ENCODE results near the gene PUM2. TPM values are rescaled to one million over a fixed set of nuclear protein-coding genes. Genes with fewer than 3 reads are reported as not detected.
"Not testable (repeated sequence)": the region's sequence is repeated elsewhere in the genome, so short reads cannot be mapped to it uniquely, and the experiment has no call there.

The PUM2 gene
- total RNA-seq, 2 experiments from 2014 or later = 88.4 to 96.8 TPM

DNA sequence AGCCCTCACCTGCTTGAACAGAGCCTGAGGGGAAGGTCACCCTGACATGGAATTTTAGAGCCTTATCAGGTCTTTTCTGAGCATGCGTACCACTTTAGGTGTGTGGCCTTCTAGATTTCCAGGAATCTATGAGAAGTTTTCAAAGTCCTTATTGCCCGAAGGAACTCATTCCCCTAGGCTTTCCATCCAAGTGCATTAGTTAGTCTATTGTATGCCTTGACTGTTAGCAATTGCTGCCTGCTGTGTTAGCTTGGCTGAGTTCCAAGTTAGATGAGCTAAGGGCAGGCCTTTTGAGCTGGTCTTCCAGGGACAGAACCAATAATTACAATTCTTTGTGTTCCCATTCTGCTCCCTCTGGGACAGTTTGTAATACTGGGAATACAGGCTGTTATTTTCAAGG, 30.8 kb upstream of the PUM2 start:
- Mint-ChIP-seq H3K27ac (no peak overlapping the region), H3K4me3 (no peak overlapping the region), H3K9me3 (no peaks in the 10 kb centered on the region), H3K36me3 (ENCODE audit: low read depth) (no peaks in the 10 kb centered on the region), H3K4me1 (ENCODE audit: low read depth) (no peaks in the 10 kb centered on the region), H3K27me3 (ENCODE audit: low read depth) (peaks cover 4% of the 10 kb centered on the region)
- DNase-seq = no peak
- CTCF ChIA-PET = interaction anchor here (0.6 to 1.3 kb wide), 3 partner anchors 29 to 63 kb away, joined by 3 to 4 read pairs (median 3); no protein-coding TSS in a partner anchor
- intact Hi-C loops (cut with micrococcal nuclease) = no loop called here

DNA sequence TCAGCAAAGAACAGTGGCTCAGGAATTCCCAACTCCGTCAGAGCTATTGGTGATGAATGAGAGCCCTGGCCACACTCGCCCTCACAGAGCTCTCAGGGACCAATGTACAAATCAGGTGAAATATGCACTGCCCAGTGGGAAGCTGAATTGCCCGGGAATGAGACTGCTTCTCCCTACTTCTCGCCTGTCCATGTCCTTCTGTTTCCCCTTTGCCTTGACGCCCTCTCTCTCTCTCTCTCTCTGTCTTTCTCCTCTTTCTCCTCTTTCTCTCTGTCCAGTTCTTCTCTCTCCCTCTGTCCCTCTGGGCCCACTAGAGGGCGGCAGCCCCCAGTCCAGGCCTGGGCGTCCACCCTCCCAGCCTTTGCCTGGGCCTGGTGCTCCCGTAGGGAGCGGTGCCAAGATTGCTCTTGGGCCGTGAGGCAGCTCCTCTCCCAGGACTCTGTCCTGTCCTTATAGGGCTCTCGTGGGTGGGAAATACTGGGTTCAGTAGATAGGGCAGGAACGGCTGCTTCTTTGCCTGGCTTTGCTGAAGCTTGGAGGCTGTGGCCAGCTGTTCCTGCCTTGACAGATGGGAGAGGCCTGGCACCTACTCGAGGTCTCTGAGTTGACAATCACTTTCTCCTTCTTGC, 28.4 kb upstream of the PUM2 start:
- H3K27ac Mint-ChIP-seq = no peak overlapping the region

DNA sequence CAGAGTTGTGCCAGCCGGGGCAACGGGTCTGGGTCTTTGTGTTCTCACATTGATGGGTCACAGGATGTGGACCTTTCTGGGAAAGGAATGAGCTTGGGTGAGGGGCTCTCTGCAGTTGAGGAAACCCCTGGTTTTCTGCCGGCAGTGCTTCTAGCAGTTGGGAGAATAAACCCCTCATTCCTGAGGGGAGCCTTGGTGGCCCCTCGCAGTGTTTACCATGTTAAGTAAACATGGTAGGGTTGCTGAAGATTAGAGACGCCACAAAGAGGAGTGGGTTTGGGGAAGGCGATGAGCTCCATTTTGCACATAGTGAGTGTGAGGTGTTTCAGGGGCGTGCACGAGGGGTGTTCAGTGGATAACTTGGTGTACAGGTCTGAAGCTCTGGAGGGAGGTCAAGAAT, 27.7 kb upstream of the PUM2 start:
- CTCF ChIA-PET = interaction anchor here (1.1 to 2.4 kb wide), 6 partner anchors 8 to 283 kb away, joined by 3 to 7 read pairs (median 5); no protein-coding TSS in a partner anchor
- intact Hi-C loops (cut with micrococcal nuclease) = no loop called here
- Mint-ChIP-seq H3K4me3 (no peak overlapping the region), H3K36me3 (ENCODE audit: low read depth) (no peaks in the 10 kb centered on the region), H3K9me3 (no peaks in the 10 kb centered on the region), H3K27me3 (ENCODE audit: low read depth) (peaks cover 4% of the 10 kb centered on the region), H3K27ac (no peak overlapping the region), H3K4me1 (ENCODE audit: low read depth) (no peaks in the 10 kb centered on the region)
- DNase-seq = no peak

More for the DNA sequence above, 28.4 kb upstream of the PUM2 start:
- CTCF ChIA-PET = interaction anchor here (0.8 to 2.4 kb wide), 7 partner anchors 8 to 282 kb away, joined by 3 to 7 read pairs (median 4); no protein-coding TSS in a partner anchor
- Mint-ChIP-seq H3K4me1 (ENCODE audit: low read depth) (no peaks in the 10 kb centered on the region), H3K36me3 (ENCODE audit: low read depth) (no peaks in the 10 kb centered on the region), H3K4me3 (no peak overlapping the region), H3K9me3 (no peaks in the 10 kb centered on the region), H3K27me3 (ENCODE audit: low read depth) (peaks cover 4% of the 10 kb centered on the region)
- no peak for DNase-seq
- intact Hi-C loops (cut with micrococcal nuclease) = no loop called here

DNA sequence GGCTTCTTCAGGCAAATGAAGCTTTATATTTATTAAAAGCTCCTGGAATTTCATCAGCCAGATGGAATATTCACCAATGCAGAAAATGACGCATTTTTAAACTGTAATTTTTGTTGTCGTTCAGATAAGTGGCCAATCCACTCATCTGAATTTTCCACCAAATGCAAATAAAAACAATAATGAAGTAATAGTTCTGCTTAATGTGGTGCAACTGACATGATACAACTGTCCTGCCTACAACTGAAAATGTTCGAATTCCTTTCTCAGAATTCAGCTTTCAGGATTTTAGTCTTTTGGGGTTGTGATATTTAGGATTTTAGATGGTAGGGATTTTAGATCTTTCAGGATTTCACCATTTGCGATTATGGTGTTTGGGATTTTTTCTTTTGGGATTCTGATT, 27.1 kb upstream of the PUM2 start:
- Mint-ChIP-seq H3K36me3 (ENCODE audit: low read depth) (no peaks in the 10 kb centered on the region), H3K27me3 (ENCODE audit: low read depth) (peaks cover 4% of the 10 kb centered on the region), H3K27ac (no peak overlapping the region), H3K9me3 (no peaks in the 10 kb centered on the region), H3K4me1 (ENCODE audit: low read depth) (no peaks in the 10 kb centered on the region), H3K4me3 (no peak overlapping the region)
- no peak for DNase-seq
- intact Hi-C loops (cut with micrococcal nuclease) = no loop called here
- CTCF ChIA-PET = interaction anchor here (1.1 to 2.4 kb wide), 4 partner anchors 13 to 264 kb away, joined by 4 to 7 read pairs (median 6); no protein-coding TSS in a partner anchor

DNA sequence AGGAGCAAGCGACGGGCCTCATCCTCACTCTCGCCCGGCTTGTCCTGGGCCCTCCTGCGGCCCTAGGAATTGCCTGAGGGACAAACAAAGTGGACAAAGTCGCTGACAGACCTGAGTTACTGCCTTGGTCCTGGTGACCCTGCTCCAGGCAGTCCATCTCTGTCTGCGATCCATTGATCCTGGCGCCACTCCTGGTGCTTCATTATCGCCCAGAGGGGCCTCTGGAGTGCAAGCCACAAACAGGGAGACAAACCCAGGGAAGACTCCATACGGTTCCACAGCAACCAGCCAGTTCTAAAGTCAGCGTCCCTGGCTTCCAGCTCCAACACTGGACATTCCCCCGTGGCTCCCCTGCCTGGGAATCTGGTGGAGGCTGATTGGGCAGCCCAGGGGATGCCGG, 24.3 kb upstream of the PUM2 start:
- H3K36me3 Mint-ChIP-seq (ENCODE audit: low read depth); H3K4me3 Mint-ChIP-seq; CTCF ChIA-PET: not testable (repeated sequence)

DNA sequence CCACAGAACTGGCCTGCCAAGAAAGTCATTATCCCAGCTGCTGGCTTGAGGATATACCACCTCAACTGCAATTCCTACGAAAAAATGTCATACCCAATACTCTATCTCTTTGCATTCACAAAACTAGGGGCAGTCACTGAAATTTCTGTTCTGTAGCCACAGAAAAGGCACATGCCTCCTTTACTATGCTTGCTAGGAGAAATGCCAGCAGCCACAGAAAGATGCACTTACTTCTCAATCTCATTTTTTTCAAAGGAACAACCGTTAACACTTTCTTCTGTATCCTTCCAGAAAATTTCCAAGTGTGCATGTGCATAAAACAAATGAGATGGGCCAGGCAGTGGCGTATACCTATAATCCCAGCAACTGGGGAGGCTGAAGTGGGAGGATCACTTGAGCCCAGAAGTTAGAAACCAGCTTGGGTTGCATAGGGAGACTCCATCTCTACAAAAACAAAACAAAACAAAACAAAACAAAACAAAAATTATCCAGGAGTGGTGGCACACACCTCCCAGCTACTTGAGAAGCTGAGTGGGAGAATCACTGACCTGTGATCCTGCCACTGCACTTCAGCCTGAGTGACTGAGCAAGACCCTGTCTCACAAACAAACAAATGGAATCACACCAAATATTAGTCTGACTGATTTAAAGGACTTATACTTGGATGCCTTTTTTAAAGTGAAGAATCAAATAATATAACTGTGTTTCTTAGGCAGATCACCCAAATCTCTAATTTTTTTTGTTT, 22.4 kb upstream of the PUM2 start:
- intact Hi-C loops (cut with micrococcal nuclease) = no loop called here
- Mint-ChIP-seq H3K9me3 (peaks cover 3% of the 10 kb centered on the region), H3K4me3 (no peak overlapping the region), H3K36me3 (ENCODE audit: low read depth) (no peaks in the 10 kb centered on the region), H3K4me1 (ENCODE audit: low read depth) (no peaks in the 10 kb centered on the region), H3K27ac (no peak overlapping the region), H3K27me3 (ENCODE audit: low read depth) (peaks cover 16% of the 10 kb centered on the region)
- no peak for DNase-seq
- CTCF ChIA-PET = interaction anchor here (0.6 to 1.6 kb wide), 2 partner anchors 38 to 40 kb away, joined by 4 to 7 read pairs; no protein-coding TSS in a partner anchor

More for the DNA sequence above, 24.3 kb upstream of the PUM2 start:
- DNase-seq; intact Hi-C loops (cut with micrococcal nuclease); H3K27ac Mint-ChIP-seq; H3K27me3 Mint-ChIP-seq (ENCODE audit: low read depth); H3K4me1 Mint-ChIP-seq (ENCODE audit: low read depth); H3K9me3 Mint-ChIP-seq: not testable (repeated sequence)

DNA sequence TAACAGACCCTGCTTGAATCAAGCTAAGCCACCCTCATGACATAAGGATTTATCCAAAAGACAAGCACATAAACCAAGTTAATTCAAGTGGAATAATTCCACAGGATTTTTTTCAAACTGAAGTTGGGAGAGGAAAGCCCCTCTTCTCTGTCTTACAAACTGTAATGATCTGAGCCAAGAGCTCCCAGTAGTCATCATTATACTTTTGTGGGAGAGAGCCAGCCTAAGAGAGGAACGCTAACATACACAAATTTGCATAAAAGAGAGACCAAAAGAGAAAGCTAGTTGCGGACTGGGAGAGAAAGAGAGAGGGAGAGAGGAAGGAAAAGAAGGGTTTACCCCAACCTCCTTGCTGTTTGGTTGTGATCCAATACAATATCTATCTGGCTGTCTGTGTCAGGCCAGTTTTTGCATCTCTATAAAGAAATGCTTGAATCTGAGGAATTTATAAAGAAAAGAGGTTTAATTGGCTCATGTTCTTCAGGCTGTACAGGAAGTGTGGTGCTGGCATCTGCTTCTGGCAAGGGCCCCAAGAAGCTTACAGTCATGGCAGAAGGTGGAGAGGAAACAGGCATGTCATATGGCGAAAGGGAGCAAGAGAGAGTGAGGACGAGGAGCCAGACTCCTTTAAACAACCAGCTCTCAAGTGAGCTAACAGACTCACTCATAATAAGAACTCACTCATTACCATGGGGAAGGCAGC, 20.8 kb upstream of the PUM2 start:
- CTCF ChIA-PET = interaction anchor here (1.2 to 1.6 kb wide), 2 partner anchors 40 to 45 kb away, joined by 4 to 7 read pairs; no protein-coding TSS in a partner anchor
- Mint-ChIP-seq H3K4me1 (ENCODE audit: low read depth) (peaks cover 6% of the 10 kb centered on the region), H3K4me3 (no peak overlapping the region), H3K36me3 (ENCODE audit: low read depth) (no peaks in the 10 kb centered on the region), H3K27ac (no peak overlapping the region), H3K9me3 (peaks cover 11% of the 10 kb centered on the region), H3K27me3 (ENCODE audit: low read depth) (peaks cover 14% of the 10 kb centered on the region)
- intact Hi-C loops (cut with micrococcal nuclease) = no loop called here
- DNase-seq = no peak

DNA sequence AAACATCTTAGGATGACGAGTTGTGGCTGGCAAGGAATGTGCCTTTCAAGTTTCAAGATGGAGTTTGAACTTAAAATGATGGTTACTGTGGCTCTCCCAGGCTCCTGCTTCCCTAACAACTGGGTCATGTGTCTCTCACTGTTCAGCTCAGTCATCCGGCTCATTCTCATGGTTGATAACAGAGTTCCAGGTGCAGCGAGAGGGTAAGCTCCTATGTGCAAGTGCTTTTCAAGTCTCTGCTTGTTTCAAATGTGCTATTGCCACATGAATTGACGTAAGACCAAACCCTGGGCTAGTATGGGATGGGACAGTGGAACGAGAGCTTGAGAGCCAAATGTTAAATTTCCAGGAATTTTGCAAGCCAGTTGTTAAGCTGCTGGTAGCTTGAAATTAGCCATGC, 19.5 kb upstream of the PUM2 start:
- CTCF ChIA-PET = interaction anchor here (0.6 to 1.2 kb wide), 6 partner anchors 9 to 272 kb away, joined by 3 to 7 read pairs (median 4); no protein-coding TSS in a partner anchor
- Mint-ChIP-seq H3K27ac (no peak overlapping the region), H3K36me3 (ENCODE audit: low read depth) (no peaks in the 10 kb centered on the region), H3K9me3 (peaks cover 11% of the 10 kb centered on the region), H3K27me3 (ENCODE audit: low read depth) (peaks cover 14% of the 10 kb centered on the region), H3K4me3 (no peak overlapping the region), H3K4me1 (ENCODE audit: low read depth) (peaks cover 17% of the 10 kb centered on the region)
- DNase-seq = no peak
- intact Hi-C loops (cut with micrococcal nuclease) = no loop called here

DNA sequence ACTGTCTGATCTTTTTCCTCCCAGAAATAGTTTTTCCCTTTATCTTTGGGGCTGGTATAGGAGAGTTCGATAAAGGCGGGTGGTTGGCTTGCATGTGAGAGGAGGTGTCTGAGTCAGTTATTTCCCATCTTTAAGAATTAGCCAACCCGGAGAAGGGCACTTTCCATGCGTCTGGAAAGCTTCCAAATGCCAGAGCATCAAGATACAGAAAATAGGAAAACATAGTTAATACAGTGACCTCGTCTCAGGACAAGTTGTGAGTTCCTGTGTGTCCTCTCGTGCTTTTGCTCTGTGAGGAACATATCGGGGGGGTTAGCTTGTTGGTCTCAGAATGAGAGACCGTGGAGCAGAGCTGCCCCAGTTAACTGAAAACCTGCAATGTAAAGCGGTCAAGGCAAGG, 18.7 kb upstream of the PUM2 start:
- Mint-ChIP-seq H3K27ac (no peak overlapping the region), H3K4me1 (ENCODE audit: low read depth) (peaks cover 24% of the 10 kb centered on the region), H3K9me3 (peaks cover 11% of the 10 kb centered on the region), H3K27me3 (ENCODE audit: low read depth) (peaks cover 14% of the 10 kb centered on the region), H3K36me3 (ENCODE audit: low read depth) (no peaks in the 10 kb centered on the region), H3K4me3 (no peak overlapping the region)
- intact Hi-C loops (cut with micrococcal nuclease) = loop anchor here (5.0 kb wide), 1 partner anchor 467 kb away; the partner anchor contains the start of gene TTC32
- DNase-seq = no peak
- CTCF ChIA-PET = interaction anchor here (1.2 kb wide), 1 partner anchor 43 kb away, joined by 4 read pairs; no protein-coding TSS in a partner anchor

DNA sequence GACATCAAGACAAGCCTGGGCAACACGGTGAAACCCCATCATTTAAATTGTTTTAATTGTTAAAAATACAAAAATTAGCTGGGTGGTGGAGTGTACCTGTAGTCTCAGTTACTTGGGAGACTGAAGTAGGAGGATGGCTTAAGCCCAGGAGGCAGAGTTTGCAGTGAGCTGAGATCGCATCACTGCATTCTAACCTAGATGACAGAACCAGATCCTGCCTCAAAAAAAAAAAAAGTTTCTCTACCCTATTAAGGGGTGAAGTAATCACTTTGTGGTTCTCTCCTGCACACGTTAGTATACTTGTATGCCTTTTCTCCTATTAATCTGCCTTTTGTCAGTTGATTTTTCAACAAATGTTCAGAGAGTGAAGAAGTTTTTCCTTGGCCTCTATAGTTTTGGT, 18.1 kb upstream of the PUM2 start:
- Mint-ChIP-seq H3K9me3 (peaks cover 11% of the 10 kb centered on the region), H3K4me3 (no peak overlapping the region), H3K4me1 (ENCODE audit: low read depth) (peaks cover 24% of the 10 kb centered on the region), H3K27ac (no peak overlapping the region), H3K36me3 (ENCODE audit: low read depth) (no peaks in the 10 kb centered on the region), H3K27me3 (ENCODE audit: low read depth) (peaks cover 14% of the 10 kb centered on the region)
- CTCF ChIA-PET = no interaction called here
- DNase-seq = no peak
- intact Hi-C loops (cut with micrococcal nuclease) = loop anchor here (5.0 kb wide), 1 partner anchor 466 kb away; the partner anchor contains the start of gene TTC32

DNA sequence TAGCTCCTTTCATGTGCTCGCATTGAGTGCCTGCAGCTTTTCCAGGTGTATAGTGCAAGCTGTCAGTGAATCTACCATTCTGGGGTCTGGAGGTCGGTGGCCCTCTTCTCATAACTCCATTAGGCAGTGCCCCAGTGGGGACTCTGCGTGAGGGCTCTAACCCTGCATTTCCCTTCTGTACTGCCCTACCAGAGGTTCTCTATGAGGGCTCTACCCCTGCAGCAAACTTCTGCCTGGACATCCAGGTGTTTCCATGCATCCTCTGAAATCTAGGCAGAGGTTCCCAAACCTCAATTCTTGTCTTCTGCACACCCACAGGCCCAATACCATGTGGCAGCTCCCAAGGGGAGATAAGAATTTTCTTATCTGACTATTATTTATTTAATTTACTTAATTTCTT, 17.3 kb upstream of the PUM2 start:
- H3K27me3 Mint-ChIP-seq (ENCODE audit: low read depth) = peaks cover 14% of the 10 kb centered on the region
- intact Hi-C loops (cut with micrococcal nuclease) = loop anchor here (5.0 kb wide), 1 partner anchor 466 kb away; the partner anchor contains the start of gene TTC32
- peaks cover 24% of the 10 kb centered on the region for H3K4me1 Mint-ChIP-seq (ENCODE audit: low read depth)
- H3K36me3 Mint-ChIP-seq (ENCODE audit: low read depth); CTCF ChIA-PET; H3K4me3 Mint-ChIP-seq; H3K27ac Mint-ChIP-seq; DNase-seq: not testable (repeated sequence)
- H3K9me3 Mint-ChIP-seq = peaks cover 11% of the 10 kb centered on the region

DNA sequence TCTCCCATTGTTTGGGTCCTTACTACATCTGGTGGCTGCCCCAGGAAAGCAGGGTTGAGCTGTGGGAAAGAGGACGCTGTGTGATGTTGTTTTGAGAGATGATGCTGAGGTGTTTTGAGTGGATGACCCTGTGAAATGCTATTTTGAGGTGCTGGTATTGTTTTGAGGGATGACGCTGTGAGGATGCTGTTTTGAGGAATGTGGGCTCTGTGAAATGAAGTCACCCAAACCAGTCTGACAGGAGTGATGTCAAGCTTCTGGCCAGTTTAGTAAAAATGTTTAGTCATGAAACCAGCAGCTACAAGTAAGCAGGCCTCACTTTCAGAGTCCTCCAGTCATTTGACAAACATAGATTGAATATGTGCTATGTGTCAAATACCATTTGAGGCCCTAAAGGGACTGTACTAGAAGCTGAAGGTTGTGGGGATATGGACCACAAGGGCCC, 16.1 kb upstream of the PUM2 start:
- intact Hi-C loops (cut with micrococcal nuclease) = loop anchor here (5.0 kb wide), 1 partner anchor 464 kb away; the partner anchor contains the start of gene TTC32
- Mint-ChIP-seq H3K27ac (peak overlapping the region; percentile 74), H3K9me3 (peaks cover 11% of the 10 kb centered on the region), H3K4me1 (ENCODE audit: low read depth) (peaks cover 25% of the 10 kb centered on the region), H3K36me3 (ENCODE audit: low read depth) (no peaks in the 10 kb centered on the region), H3K4me3 (no peak overlapping the region), H3K27me3 (ENCODE audit: low read depth) (peaks cover 15% of the 10 kb centered on the region)
- DNase-seq = peak; percentile 21
- CTCF ChIA-PET = interaction anchor here (0.7 to 1.3 kb wide), 4 partner anchors 14 to 295 kb away, joined by 3 to 6 read pairs (median 4); no protein-coding TSS in a partner anchor
